Caco-2 (cell line): ENCODE results near the gene NRXN3. TPM values are rescaled to one million over a fixed set of nuclear protein-coding genes. Genes with fewer than 3 reads are reported as not detected.

Experiments used
- BruUV-seq: library from RNA; stranded (reverse); fragments of 400-500 nt; replicated peaks from 2 replicates; lab custom pipeline; 2021; lab: Mats Ljungman, UMichigan
- CTCF ChIA-PET: fragments of 300-600 bp; sonication (Branson Sonifier 250); formaldehyde crosslinking; loops from one replicate; lab custom pipeline; 2022; ENCODE audit warnings: antibody characterized with exemption; lab: Charles Lee
- POLR2A ChIA-PET: fragments of 300-600 bp; sonication (Branson Sonifier 250); formaldehyde crosslinking; loops from one replicate; lab custom pipeline; 2022; ENCODE audit warnings: antibody characterized with exemption; lab: Charles Lee
- DNase-seq, 2 experiments: peaks; one replicate each; pipeline versions ENCODE4 v3.0.0 to v3.0.0-alpha.2; 2020 to 2022
- H3K27me3 ChIP-seq: replicated peaks from 2 replicates; pipeline ENCODE4 v1.6.0; 2011; ENCODE audit warnings: low read length; ENCODE audit not compliant: control insufficient read depth, insufficient read depth
- H3K36me3 ChIP-seq: 2 replicates; pipeline ENCODE4 v1.5.1; 2011; ENCODE audit warnings: low read length; ENCODE audit not compliant: control insufficient read depth, insufficient read depth
- H3K4me1 ChIP-seq: fragments of 250-450 bp; sonication (Bioruptor Pico); 2 replicates; pipeline ENCODE4 v1.5.1; 2020; ENCODE audit warnings: mild to moderate bottlenecking
- H3K4me3 ChIP-seq: 2 replicates; pipeline ENCODE4 v1.5.1; 2011; ENCODE audit warnings: low read depth, mild to moderate bottlenecking, control low read depth, low read length
- H3K9me3 ChIP-seq: fragments of 250-450 bp; sonication (Bioruptor Pico); 2 replicates; pipeline ENCODE4 v1.5.1; 2020; ENCODE audit warnings: mild to moderate bottlenecking, moderate library complexity
- H3K27ac Mint-ChIP-seq: one replicate; pipeline ENCODE4 v1.8.0; 2022; ENCODE audit warnings: mixed read lengths; ENCODE audit not compliant: unreplicated experiment
- H3K27me3 Mint-ChIP-seq: one replicate; pipeline ENCODE4 v1.8.0; 2022; ENCODE audit warnings: mixed read lengths; ENCODE audit not compliant: insufficient read depth, unreplicated experiment
- H3K36me3 Mint-ChIP-seq: one replicate; pipeline ENCODE4 v1.8.0; 2022; ENCODE audit warnings: mild to moderate bottlenecking, mixed read lengths; ENCODE audit not compliant: insufficient read depth, unreplicated experiment
- H3K4me1 Mint-ChIP-seq: one replicate; pipeline ENCODE4 v1.8.0; 2022; ENCODE audit warnings: low read depth, mixed read lengths; ENCODE audit not compliant: unreplicated experiment
- H3K4me3 Mint-ChIP-seq: one replicate; pipeline ENCODE4 v1.8.0; 2022; ENCODE audit warnings: mild to moderate bottlenecking, moderate library complexity, mixed read lengths; ENCODE audit not compliant: unreplicated experiment
- H3K9me3 Mint-ChIP-seq: one replicate; pipeline ENCODE4 v1.8.0; 2022; ENCODE audit warnings: mixed read lengths; ENCODE audit not compliant: unreplicated experiment
- CTCF ChIP-seq, 2 experiments: fragments of 200-600 bp in 1 of 2; IDR thresholded peaks; 1 replicate in 1 of 2; 2 replicates in 1 of 2; pipeline versions ENCODE4 v1.5.1 to v1.8.0; 2011 to 2022; ENCODE audit warnings: antibody characterized with exemption in 1 of 2, control low read depth in 1 of 2, inconsistent platforms in 1 of 2, low read depth in 1 of 2, low read length in 1 of 2, mild to moderate bottlenecking in 1 of 2, moderate library complexity in 1 of 2; ENCODE audit not compliant: insufficient read depth in 1 of 2, severe bottlenecking in 1 of 2, unreplicated experiment in 1 of 2
- intact Hi-C: fragments of 100-400 bp; cut with micrococcal nuclease; formaldehyde crosslinking; loops from one replicate; pipeline ENCODE4 v1.10.0; 2022; ENCODE audit not compliant: unreplicated experiment
- total RNA-seq: library from RNA; stranded (reverse); gene quantifications from 2 replicates; pipeline ENCODE4 v1.2.3, GENCODE V29; 2022

Gene NRXN3
- total RNA-seq, 1 experiment from 2014 or later, result 12.4 TPM

GRCh38 chr14:78946949-78947348 lies 776.8 kb downstream of the NRXN3 start:
- H3K27me3 Mint-ChIP-seq, result peaks cover 27% of the 10 kb centered on the region
- H3K36me3 Mint-ChIP-seq, result no peaks in the 10 kb centered on the region
- Histone ChIP-seq H3K27me3 (no peaks in the 10 kb centered on the region; the same call in 1 of the 2 replicates), H3K4me3 (no peak overlapping the region), H3K4me1 (0 out of 2 replicates have a peak, but pooled peaks cover 3% of the 10 kb centered on the region), H3K36me3 (no peaks in the 10 kb centered on the region), H3K9me3 (no peaks in the 10 kb centered on the region)
- H3K4me1 Mint-ChIP-seq, result peaks cover 11% of the 10 kb centered on the region
- H3K9me3 Mint-ChIP-seq, result no peaks in the 10 kb centered on the region
- intact Hi-C loops, result no loop called here
- no peak for TF ChIP-seq CTCF (IDR thresholded peaks at IDR 0.05; ENCODE audit: insufficient read depth in 1 of 2, low read depth in 1 of 2, low read length in 1 of 2, severe bottlenecking in 1 of 2, unreplicated experiment in 1 of 2)
- CTCF ChIA-PET, result interaction anchor here (0.9 kb wide), 1 partner anchor 13 kb away, joined by 7 read pairs; no protein-coding TSS in a partner anchor
- no peak for DNase-seq
- no peak overlapping the region for H3K4me3 Mint-ChIP-seq
- H3K27ac Mint-ChIP-seq, result no peak overlapping the region
- BruUV-seq, result no TSS peak
- POLR2A ChIA-PET, result no interaction called here

- Mint-ChIP-seq H3K36me3 (no peaks in the 10 kb centered on the region), H3K4me1 (peaks cover 11% of the 10 kb centered on the region), H3K27me3 (peaks cover 20% of the 10 kb centered on the region), H3K4me3 (no peak overlapping the region), H3K27ac (no peak overlapping the region), H3K9me3 (no peaks in the 10 kb centered on the region)
- Histone ChIP-seq H3K9me3 (no peaks in the 10 kb centered on the region), H3K27me3 (no peaks in the 10 kb centered on the region; the same call in 1 of the 2 replicates), H3K4me1 (0 out of 2 replicates have a peak, but pooled peaks cover 3% of the 10 kb centered on the region), H3K36me3 (no peaks in the 10 kb centered on the region), H3K4me3 (no peak overlapping the region)
- CTCF ChIA-PET, result interaction anchor here (0.9 kb wide), 1 partner anchor 14 kb away, joined by 7 read pairs; no protein-coding TSS in a partner anchor
- DNase-seq, result no peak
- no TSS peak for BruUV-seq
- intact Hi-C loops, result no loop called here
- POLR2A ChIA-PET, result no interaction called here
- no peak for TF ChIP-seq CTCF (IDR thresholded peaks at IDR 0.05; ENCODE audit: insufficient read depth in 1 of 2, low read depth in 1 of 2, low read length in 1 of 2, severe bottlenecking in 1 of 2, unreplicated experiment in 1 of 2)
Measured at GRCh38 chr14:78947681-78948080, 777.5 kb downstream of the NRXN3 start.

GRCh38 chr14:78950649-78951048 lies 780.5 kb downstream of the NRXN3 start:
- POLR2A ChIA-PET, result no interaction called here
- no peaks in the 10 kb centered on the region; the same call in 1 of the 2 replicates for H3K27me3 ChIP-seq
- H3K36me3 ChIP-seq, result no peaks in the 10 kb centered on the region
- BruUV-seq, result no TSS peak
- Mint-ChIP-seq H3K27me3 (peaks cover 6% of the 10 kb centered on the region), H3K36me3 (no peaks in the 10 kb centered on the region), H3K4me1 (peaks cover 11% of the 10 kb centered on the region), H3K27ac (no peak overlapping the region), H3K4me3 (no peak overlapping the region), H3K9me3 (no peaks in the 10 kb centered on the region)
- intact Hi-C loops, result no loop called here
- H3K4me3 ChIP-seq, result no peak overlapping the region
- TF ChIP-seq CTCF (IDR thresholded peaks at IDR 0.05; ENCODE audit: insufficient read depth in 1 of 2, low read depth in 1 of 2, low read length in 1 of 2, severe bottlenecking in 1 of 2, unreplicated experiment in 1 of 2), result no peak
- H3K4me1 ChIP-seq, result 0 out of 2 replicates have a peak, but pooled peaks cover 3% of the 10 kb centered on the region
- H3K9me3 ChIP-seq, result no peaks in the 10 kb centered on the region
- CTCF ChIA-PET, result interaction anchor here (0.6 kb wide), 1 partner anchor 38 kb away, joined by 5 read pairs; no protein-coding TSS in a partner anchor
- no peak for DNase-seq
